ENCODE data around the gene FBXO15.

Gene FBXO15

GRCh38 chr18:74066018-74066417, 81.6 kb downstream of the FBXO15 start:
- no peak for FAIRE-seq
- DNase-seq (ENCODE audit: extremely low spot score, insufficient read length, low read depth): no peak

- DNase-seq (ENCODE audit: extremely low spot score, insufficient read length, low read depth) (no peak), FAIRE-seq (no peak)
Measured at GRCh38 chr18:74065366-74065765, 82.3 kb downstream of the FBXO15 start.

- DNase-seq (ENCODE audit: extremely low spot score, insufficient read length, low read depth) (no peak), FAIRE-seq (no peak)
Measured at GRCh38 chr18:74064510-74064909, 83.1 kb downstream of the FBXO15 start.

- FAIRE-seq (no peak), DNase-seq (ENCODE audit: extremely low spot score, insufficient read length, low read depth) (no peak)
Measured at GRCh38 chr18:74063557-74063956, 84.1 kb downstream of the FBXO15 start.

- DNase-seq (ENCODE audit: extremely low spot score, insufficient read length, low read depth) (no peak), FAIRE-seq (no peak)
Measured at GRCh38 chr18:74063023-74063422, 84.6 kb downstream of the FBXO15 start.

GRCh38 chr18:74062037-74062436, 85.6 kb downstream of the FBXO15 start:
- FAIRE-seq: no peak
- no peak for DNase-seq (ENCODE audit: extremely low spot score, insufficient read length, low read depth)

- no peak for FAIRE-seq
- DNase-seq (ENCODE audit: extremely low spot score, insufficient read length, low read depth): no peak
Measured at GRCh38 chr18:74060579-74060978, 87.1 kb downstream of the FBXO15 start.

GRCh38 chr18:74050807-74051206, 96.8 kb downstream of the FBXO15 start:
- no peak for DNase-seq (ENCODE audit: extremely low spot score, insufficient read length, low read depth)
- no peak for FAIRE-seq

GRCh38 chr18:74040459-74041332, 106.9 kb downstream of the FBXO15 start:
- DNase-seq (ENCODE audit: extremely low spot score, insufficient read length, low read depth): no peak
- FAIRE-seq: peak; percentile 31

GRCh38 chr18:74040008-74040407, 107.6 kb downstream of the FBXO15 start:
- no peak for DNase-seq (ENCODE audit: extremely low spot score, insufficient read length, low read depth)
- FAIRE-seq: no peak

- DNase-seq (ENCODE audit: extremely low spot score, insufficient read length, low read depth): no peak
- FAIRE-seq: no peak
Measured at GRCh38 chr18:74029161-74029560, 118.5 kb downstream of the FBXO15 start.

Data from GM18507 (cell line).